NCI-H2196 treated with DMSO at 0.1 percent for 48 hours (cell line): ENCODE measurements around the gene CRKL.
"Not testable (repeated sequence)": the region's sequence is repeated elsewhere in the genome, so short reads cannot be mapped to it uniquely, and the experiment has no call there.

ENCODE experiments used
- DNase-seq: peaks from one replicate; lab custom pipeline; 2025; ENCODE audit not compliant: unreplicated experiment; lab: John Stamatoyannopoulos, UW

CRKL gene

DNA sequence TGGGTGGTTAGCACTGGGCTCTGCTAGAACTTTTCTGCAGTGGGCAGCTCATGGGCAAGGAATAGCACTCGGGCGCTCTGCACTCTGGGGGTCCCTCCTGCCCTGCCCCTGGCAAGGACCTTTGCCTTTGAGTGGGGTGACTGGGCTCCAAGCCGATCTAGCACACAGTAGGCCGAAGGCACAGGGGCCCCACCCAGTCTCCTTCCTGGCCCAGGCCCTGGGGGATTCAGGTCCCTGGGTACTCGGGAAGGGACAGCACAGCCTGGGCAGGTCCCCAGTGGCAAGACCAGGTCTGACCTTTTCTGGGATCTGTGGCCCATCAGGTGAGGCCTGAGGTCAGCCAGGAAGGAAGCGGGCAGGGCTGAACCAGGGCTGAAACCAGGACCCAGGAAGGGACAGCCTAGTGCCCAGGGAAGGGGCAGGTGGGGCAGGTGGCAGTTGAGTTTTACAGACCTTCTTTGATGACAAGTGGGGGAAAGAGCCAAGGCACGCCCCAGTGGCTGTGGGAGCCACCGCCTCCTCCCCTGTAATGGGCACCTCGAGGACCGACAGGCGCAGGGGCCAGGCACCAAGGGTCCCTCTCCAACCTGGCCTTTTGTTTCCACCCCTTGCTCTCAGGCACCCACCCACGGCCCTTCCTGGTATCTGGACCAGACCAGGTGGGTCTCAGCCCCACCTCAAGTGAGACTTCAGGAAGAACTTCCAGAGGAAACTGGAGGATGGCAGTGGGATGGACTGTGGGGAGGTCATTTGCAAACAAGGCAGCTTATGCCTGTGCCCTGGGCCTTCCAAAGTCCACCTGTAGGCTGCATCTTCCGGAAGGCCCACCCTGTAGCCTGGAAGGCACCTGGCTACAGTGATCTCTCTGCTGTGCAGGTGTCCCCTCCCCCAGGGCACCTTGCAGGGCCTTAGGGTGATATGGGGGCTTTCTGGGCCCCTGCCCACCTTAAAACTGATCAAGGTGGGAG lies 49.0 kb downstream of the CRKL start:
- DNase-seq: no peak

DNA sequence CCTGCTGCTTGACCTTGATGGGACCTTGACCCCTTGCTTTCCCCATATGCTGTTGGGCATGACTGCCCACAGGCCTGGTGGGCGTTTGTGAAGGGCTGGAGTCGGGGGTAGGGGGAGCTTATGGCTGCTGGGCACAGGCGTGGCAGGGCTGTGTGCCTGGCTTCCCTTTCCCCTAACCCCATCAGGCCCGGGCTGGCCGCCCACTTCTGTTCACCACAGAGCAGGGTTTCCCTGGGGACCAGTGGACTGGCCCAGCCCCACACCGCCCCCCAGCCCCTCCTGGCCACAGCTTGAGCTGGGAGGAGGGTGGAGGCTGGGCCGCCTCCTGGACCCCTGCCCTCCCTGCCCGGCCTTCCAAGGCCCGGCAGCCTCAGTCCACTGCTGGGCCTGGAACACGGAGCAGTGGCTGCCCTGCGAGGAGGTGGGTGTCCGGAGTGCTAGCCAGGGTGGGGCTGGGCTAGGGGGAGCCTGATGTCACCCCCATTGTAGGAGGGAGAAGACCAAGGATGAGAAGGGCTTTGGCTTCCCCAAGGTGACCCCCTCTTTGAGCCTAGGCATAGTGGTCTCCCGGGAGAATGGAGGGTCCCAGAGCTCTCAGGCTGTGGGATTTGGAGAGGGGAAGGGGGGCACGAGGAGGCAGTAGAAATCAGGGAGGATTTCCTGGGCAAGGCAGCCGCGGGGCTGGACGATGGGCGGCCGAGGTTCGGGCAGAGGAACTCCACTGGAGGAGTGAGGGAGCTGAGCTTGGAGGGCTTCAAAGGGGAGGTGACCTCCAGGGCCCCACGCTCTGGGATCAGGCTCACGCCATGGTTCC lies 49.9 kb downstream of the CRKL start, which contains the start of gene AIFM3:
Gene AIFM3 (plus strand): TSS at position 373 of the 814 bp plus-strand sequence. CDS start 690 bp downstream, outside the sequence.
- DNase-seq: no peak

DNA sequence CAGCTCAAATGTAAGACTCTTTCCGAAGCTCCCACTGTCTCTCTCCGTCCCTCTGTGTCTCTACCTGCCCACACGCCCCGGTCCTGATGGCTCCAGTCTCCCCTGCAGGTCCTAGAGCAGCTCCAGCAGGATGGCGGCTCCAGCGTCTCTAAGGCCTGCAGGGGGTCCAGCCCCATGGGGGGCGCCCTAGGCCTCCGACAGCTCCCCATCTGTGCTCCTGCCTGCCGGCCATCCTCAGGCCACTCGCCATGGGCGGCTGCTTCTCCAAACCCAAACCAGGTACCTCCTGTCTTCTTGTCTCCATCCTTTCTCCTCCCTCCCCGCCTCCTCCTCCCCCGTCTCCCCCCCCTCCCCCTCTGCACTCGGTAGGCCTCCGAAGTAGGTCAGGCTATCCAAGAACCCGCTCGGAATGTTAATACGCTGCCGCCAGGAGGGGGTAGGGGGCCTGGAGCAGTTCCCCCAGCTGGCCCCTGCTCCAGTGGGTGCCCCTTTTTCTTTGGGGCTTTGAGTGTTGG lies 50.5 kb downstream of the CRKL start:
- DNase-seq: no peak

- DNase-seq: no peak
These were observed 51.2 kb downstream of the CRKL start for GRCh38 chr22:20968281-20968977.

GRCh38 chr22:20970939-20971657 lies 53.9 kb downstream of the CRKL start:
- no peak for DNase-seq

GRCh38 chr22:20972014-20972694 lies 54.9 kb downstream of the CRKL start:
- DNase-seq: not testable (repeated sequence)

- no peak for DNase-seq
These were observed 55.8 kb downstream of the CRKL start for GRCh38 chr22:20972933-20973577.

DNA sequence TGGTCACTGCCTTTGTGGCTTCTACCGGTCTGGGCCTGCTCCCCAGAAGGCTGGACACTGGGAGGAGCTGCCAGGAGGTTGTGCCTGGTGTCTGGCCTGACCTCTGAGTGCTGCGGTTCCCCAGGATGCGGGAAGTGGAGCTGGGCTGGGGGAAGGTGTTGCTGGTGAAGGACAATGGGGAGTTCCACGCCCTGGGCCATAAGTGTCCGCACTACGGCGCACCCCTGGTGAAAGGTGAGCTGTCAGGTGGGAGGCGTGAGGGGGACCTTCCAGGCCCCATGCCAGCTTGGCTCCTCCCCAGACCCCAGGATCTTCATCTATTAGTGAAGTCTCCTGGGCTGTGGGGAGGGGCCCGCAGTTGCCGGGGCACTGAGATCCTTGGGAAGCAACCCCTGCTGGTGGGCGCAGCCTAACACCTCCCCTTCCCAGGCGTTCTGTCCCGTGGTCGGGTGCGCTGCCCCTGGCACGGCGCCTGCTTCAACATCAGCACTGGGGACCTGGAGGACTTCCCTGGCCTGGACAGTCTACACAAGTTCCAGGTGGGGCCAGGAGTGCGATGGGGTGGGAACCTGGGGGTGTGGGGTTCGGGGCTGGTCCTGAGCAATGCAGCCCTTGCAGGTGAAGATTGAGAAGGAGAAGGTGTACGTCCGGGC lies 56.6 kb downstream of the CRKL start:
- no peak for DNase-seq

DNA sequence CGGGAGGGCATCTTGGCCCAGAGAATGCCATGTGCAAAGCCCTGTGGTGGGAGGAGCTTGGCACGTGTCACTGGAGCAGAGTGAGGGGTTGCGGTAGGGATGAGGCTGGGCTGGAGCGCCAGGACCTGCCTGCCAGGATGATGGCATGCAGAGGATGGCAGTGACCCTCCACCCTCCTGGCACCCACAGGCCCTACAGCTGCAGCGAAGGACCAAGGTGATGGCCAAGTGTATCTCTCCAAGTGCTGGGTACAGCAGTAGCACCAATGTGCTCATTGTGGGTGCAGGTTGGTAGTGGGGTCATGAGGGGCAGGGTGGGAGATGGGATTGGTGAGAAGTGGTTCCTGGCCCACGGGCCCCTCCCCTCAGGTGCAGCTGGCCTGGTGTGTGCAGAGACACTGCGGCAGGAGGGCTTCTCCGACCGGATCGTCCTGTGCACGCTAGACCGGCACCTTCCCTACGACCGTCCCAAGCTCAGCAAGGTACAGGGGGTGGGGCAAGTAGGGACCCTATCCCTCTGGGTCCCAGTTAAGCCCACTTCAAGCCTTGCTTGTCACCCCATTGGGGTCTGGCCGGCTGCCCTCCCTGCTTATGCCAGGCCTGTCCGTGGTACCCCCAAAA lies 57.2 kb downstream of the CRKL start:
- no peak for DNase-seq

GRCh38 chr22:20975541-20976290 lies 58.5 kb downstream of the CRKL start:
- no peak for DNase-seq

DNA sequence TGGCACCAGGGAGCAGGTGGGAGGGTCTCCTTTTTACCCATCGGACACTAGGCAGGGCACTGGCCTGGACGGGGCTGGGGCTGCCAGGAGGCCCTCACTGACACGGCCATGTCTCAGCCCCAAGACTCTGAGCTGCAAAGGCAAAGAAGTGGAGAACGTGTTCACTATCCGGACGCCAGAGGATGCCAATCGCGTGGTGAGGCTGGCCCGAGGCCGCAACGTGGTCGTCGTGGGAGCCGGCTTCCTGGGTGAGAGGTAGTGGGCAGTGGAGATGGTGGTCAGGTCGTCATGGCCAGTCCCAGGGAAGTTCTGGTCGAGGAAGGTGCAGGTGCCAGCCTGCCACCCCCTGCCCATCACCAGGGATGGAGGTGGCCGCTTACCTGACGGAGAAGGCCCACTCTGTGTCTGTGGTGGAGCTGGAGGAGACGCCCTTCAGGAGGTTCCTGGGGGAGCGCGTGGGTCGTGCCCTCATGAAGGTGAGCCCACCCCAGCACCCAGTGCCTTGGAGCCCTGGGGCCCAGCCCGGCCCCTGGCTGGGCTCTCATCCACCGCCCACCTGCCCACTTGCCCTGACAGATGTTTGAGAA lies 59.2 kb downstream of the CRKL start:
- DNase-seq: no peak

- DNase-seq: no peak
These were observed 59.8 kb downstream of the CRKL start for GRCh38 chr22:20977019-20977418.

DNA sequence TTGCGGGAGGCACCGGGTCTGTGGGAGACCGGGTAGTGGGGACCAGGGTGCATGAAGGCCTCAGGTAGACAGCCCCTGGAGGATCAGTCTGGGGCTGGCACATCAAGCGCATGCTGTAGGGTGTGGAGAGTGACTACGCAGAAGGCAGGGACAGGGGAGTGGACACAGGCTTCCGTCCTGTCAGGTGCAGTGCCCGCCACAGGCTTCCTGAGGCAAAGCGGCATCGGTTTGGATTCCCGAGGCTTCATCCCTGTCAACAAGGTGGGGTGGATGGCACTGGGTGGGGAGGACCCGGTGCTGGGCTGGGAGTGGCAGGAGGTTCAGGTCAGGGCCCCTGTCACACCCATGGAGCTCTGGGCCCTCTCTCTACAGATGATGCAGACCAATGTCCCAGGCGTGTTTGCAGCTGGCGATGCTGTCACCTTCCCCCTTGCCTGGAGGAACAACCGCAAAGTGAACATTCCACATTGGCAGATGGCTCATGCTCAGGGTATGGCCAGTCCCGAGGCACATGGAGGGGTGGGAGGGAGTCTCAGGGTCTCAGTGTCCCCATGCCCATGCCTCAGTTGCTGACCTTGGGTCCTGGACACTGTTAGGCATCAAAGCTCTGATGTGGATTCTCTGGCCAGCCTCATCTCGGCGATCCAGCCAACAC lies 60.4 kb downstream of the CRKL start:
- no peak for DNase-seq

- DNase-seq: no peak
These were observed 61.2 kb downstream of the CRKL start for GRCh38 chr22:20978419-20978818.

- DNase-seq: no peak
These were observed 62.1 kb downstream of the CRKL start for GRCh38 chr22:20979243-20979809.

GRCh38 chr22:20979940-20980453 lies 62.8 kb downstream of the CRKL start:
- DNase-seq: no peak
